GM12878 (cell line): ENCODE results near the gene ZMAT3. TPM values are rescaled to one million over a fixed set of nuclear protein-coding genes. Genes with fewer than 3 reads are reported as not detected.
"Not testable (repeated sequence)": the region's sequence is repeated elsewhere in the genome, so short reads cannot be mapped to it uniquely, and the experiment has no call there.

Source experiments
- ATAC-seq: fragments of 200-7000 bp; cut with Tn5 transposase; 3 replicates; pipeline ENCODE4 v1.9.1; 2020; ENCODE audit warnings: mild to moderate bottlenecking, moderate library complexity
- BruUV-seq: library from RNA; stranded (reverse); fragments of 400-500 nt; replicated peaks from 2 replicates; lab custom pipeline; 2021; lab: Mats Ljungman, UMichigan
- CTCF ChIA-PET: fragments of 300-600 bp; sonication (Branson Sonifier 250); formaldehyde crosslinking; extraction: SDS; loops from one replicate; lab custom pipeline; 2021; ENCODE audit warnings: inconsistent platforms; lab: Yijun Ruan, JAX
- POLR2A ChIA-PET: fragments of 350-600 bp; formaldehyde crosslinking; extraction: SDS; loops from one replicate; lab custom pipeline; 2021; ENCODE audit warnings: inconsistent platforms; lab: Charles Lee
- RAD21 ChIA-PET: fragments of 300-600 bp; sonication (Branson Sonifier 250); formaldehyde crosslinking; loops from one replicate; lab custom pipeline; 2023; ENCODE audit warnings: antibody characterized with exemption; ENCODE audit not compliant: unreplicated experiment; lab: Charles Lee
- SMC1A ChIA-PET: fragments of 300-600 bp; sonication (Branson Sonifier 250); formaldehyde crosslinking; loops from one replicate; lab custom pipeline; 2023; ENCODE audit not compliant: unreplicated experiment, uncharacterized antibody; lab: Charles Lee
- DNase-seq: peaks from one replicate; pipeline ENCODE4 v3.0.0-alpha.2; 2011; ENCODE audit warnings: low read depth, low spot score
- FAIRE-seq: peaks from 3 replicates; lab custom pipeline; 2011; peaks lifted over from hg19 to GRCh38; lab: Jason Lieb, UNC
- H2AFZ ChIP-seq: 2 replicates; pipeline ENCODE4 v1.6.0; 2011; ENCODE audit warnings: low read depth, low read length, control low read depth; ENCODE audit not compliant: control insufficient read depth
- H3K27ac ChIP-seq: 2 replicates; pipeline ENCODE4 v1.5.1; 2011; ENCODE audit warnings: control low read depth; ENCODE audit not compliant: control insufficient read depth, insufficient read depth
- H3K27me3 ChIP-seq, 2 experiments: replicated peaks in 1 of 2; 2 replicates each; pipeline versions ENCODE4 v1.6.0 to v1.6.1; 2011; ENCODE audit warnings: low read length in 1 of 2; ENCODE audit not compliant: control insufficient read depth in 2 of 2, insufficient read depth in 2 of 2
- H3K36me3 ChIP-seq, 2 experiments: 2 replicates each; pipeline ENCODE4 v1.5.1; 2011; ENCODE audit warnings: low read length in 1 of 2; ENCODE audit not compliant: control insufficient read depth in 2 of 2, insufficient read depth in 2 of 2
- H3K4me1 ChIP-seq: 2 replicates; pipeline ENCODE4 v1.6.1; 2011; ENCODE audit warnings: mild to moderate bottlenecking, low read length, moderate library complexity, mixed read lengths; ENCODE audit not compliant: control insufficient read depth, insufficient read depth
- H3K4me2 ChIP-seq: 2 replicates; pipeline ENCODE4 v1.6.0; 2011; ENCODE audit warnings: control low read depth; ENCODE audit not compliant: control insufficient read depth, insufficient read depth
- H3K4me3 ChIP-seq: fragments of 200-600 bp; sonication (generic); 2 replicates; pipeline ENCODE4 v1.5.1; 2016
- H3K79me2 ChIP-seq: 2 replicates; pipeline ENCODE4 v1.6.0; 2011; ENCODE audit warnings: low read length; ENCODE audit not compliant: control insufficient read depth, insufficient read depth
- H3K9ac ChIP-seq: 2 replicates; pipeline ENCODE4 v1.8.0; 2011; ENCODE audit warnings: low read length, control low read depth, mixed read lengths; ENCODE audit not compliant: control insufficient read depth, insufficient read depth
- H3K9me3 ChIP-seq: replicated peaks from 3 replicates; pipeline ENCODE4 v1.5.1; 2011; ENCODE audit warnings: mild to moderate bottlenecking, low read length; ENCODE audit not compliant: control insufficient read depth, insufficient read depth
- H4K20me1 ChIP-seq: 2 replicates; pipeline ENCODE4 v1.6.0; 2011; ENCODE audit not compliant: control insufficient read depth, insufficient read depth
- ASH2L ChIP-seq: fragments of 300-600, 200-600 bp; sonication (generic); IDR thresholded peaks from 2 replicates; pipeline ENCODE4 v1.6.1; 2017; ENCODE audit warnings: low read depth, mild to moderate bottlenecking, borderline replicate concordance
- EGR1 ChIP-seq, 2 experiments: IDR thresholded peaks; 1 replicate in 1 of 2; 2 replicates in 1 of 2; pipeline ENCODE4 v1.6.1; 2011 to 2012; ENCODE audit warnings: low read depth in 2 of 2, low read length in 2 of 2, borderline replicate concordance in 1 of 2, mild to moderate bottlenecking in 1 of 2, moderate library complexity in 1 of 2
- IKZF1 ChIP-seq: fragments of 450-650 bp; conservative IDR thresholded peaks from 2 replicates; pipeline ENCODE4 v1.6.1; 2017; ENCODE audit warnings: antibody characterized with exemption, mild to moderate bottlenecking
- KAT2A ChIP-seq: conservative IDR thresholded peaks from 2 replicates; pipeline ENCODE4 v1.6.1; 2011; ENCODE audit warnings: low read depth, low read length; ENCODE audit not compliant: control insufficient read depth
- KLF5 ChIP-seq: fragments of 450-650 bp; IDR thresholded peaks from 2 replicates; pipeline ENCODE4 v1.6.1; 2014; ENCODE audit warnings: mild to moderate bottlenecking; ENCODE audit not compliant: partially characterized antibody
- LARP7 ChIP-seq: fragments of 450-650 bp; IDR thresholded peaks from 2 replicates; pipeline ENCODE4 v1.6.1; 2017; ENCODE audit warnings: mild to moderate bottlenecking
- MEF2A ChIP-seq: IDR thresholded peaks from 2 replicates; pipeline ENCODE4 v1.6.1; 2011; ENCODE audit warnings: low read depth, mild to moderate bottlenecking, low read length, moderate library complexity; ENCODE audit not compliant: insufficient read depth
- RFX5 ChIP-seq: IDR thresholded peaks from 2 replicates; pipeline ENCODE4 v1.6.1; 2011; ENCODE audit warnings: low read depth, low read length, improper control_type of control experiment
- USF1 ChIP-seq: IDR thresholded peaks from 2 replicates; pipeline ENCODE4 v1.6.1; 2011; ENCODE audit warnings: borderline replicate concordance, low read depth, mild to moderate bottlenecking, moderate library complexity, mixed read lengths, low read length; ENCODE audit not compliant: insufficient read depth; ENCODE audit errors: extremely low read length
- WGBS: methylation state at CpG from one replicate; pipeline ENCODE4 v1.1.6; 2016; ENCODE audit warnings: low lambda C conversion rate; ENCODE audit not compliant: insufficient replicate concordance, insufficient coverage; ENCODE audit errors: missing lambda C conversion rate; 5-methylcytosine and 5-hydroxymethylcytosine counted together
- in situ Hi-C: fragments of 300-500 bp; cut with MboI; formaldehyde crosslinking; loops from 9 replicates; pipeline ENCODE4 v1.14.3; 2018; ENCODE audit warnings: mixed read lengths
- intact Hi-C: fragments of 100-400 bp; cut with micrococcal nuclease; formaldehyde crosslinking; loops from one replicate; pipeline ENCODE4 v1.14.2; 2022; ENCODE audit not compliant: unreplicated experiment
- polyA plus RNA-seq, 11 experiments: library from polyadenylated mRNA; depleted of rRNA in 4 of 11; unstranded in 6 of 11; stranded (reverse) in 5 of 11; fragments of >200 nt; fragmentation: Nextera tagmentation in 4 of 11; fragmentation: Illumina TruSeq in 1 of 11; extraction: Ambion mirVana in 4 of 11; extraction: Trizol in 1 of 11; gene quantifications; 1 replicate in 1 of 11; 2 replicates in 10 of 11; pipeline versions ENCODE4 v1.2.1 to v1.2.3, GENCODE V29; 2011 to 2016; ENCODE audit warnings: inconsistent platforms in 2 of 11, missing spikeins in 2 of 11, low read depth in 1 of 11
- total RNA-seq, 4 experiments: library from RNA; depleted of rRNA in 3 of 4; stranded (reverse); fragments of >200 nt in 3 of 4; fragmentation: Illumina TruSeq in 1 of 4; extraction: Trizol in 1 of 4; gene quantifications; 2 replicates each; pipeline versions ENCODE4 v1.2.1 to v1.2.3, GENCODE V29; 2013 to 2021

The ZMAT3 gene
- total and polyA plus RNA-seq, 10 of the 15 experiments (the other 5 are each of a cell fraction or from before 2014, with no cell fraction given): 6.2 to 55.9 (median 25.8) TPM

- TF ChIP-seq USF1: no peak
- no peak for TF ChIP-seq KAT2A
- no peak for TF ChIP-seq KLF5
- TF ChIP-seq MEF2A: 0 out of 2 replicates have a peak, but pooled peaks have one; percentile 5
- no peak for TF ChIP-seq LARP7
- no peak for TF ChIP-seq ASH2L
- TF ChIP-seq IKZF1: no peak; the same call in 1 of the 2 replicates
- TF ChIP-seq RFX5: no peak
- TF ChIP-seq EGR1 (IDR thresholded peaks at IDR 0.05; ENCODE audit: borderline replicate concordance in 1 of 2, low read depth in 2 of 2, low read length in 2 of 2): no peak
- TF ChIP-seq, all 136 proteins: peak for 27
Observed at GRCh38 chr3:179045719-179046402, 25.7 kb downstream of the ZMAT3 start (continued).

- intact Hi-C loops, DNase-seq, in situ Hi-C loops, H2AFZ ChIP-seq, ATAC-seq, H3K4me2 ChIP-seq, POLR2A ChIA-PET, H3K27me3 ChIP-seq, H3K27ac ChIP-seq, FAIRE-seq, H4K20me1 ChIP-seq, CTCF ChIA-PET, H3K36me3 ChIP-seq, H3K9ac ChIP-seq, H3K4me3 ChIP-seq, BruUV-seq, H3K4me1 ChIP-seq, H3K9me3 ChIP-seq: not testable (repeated sequence)
- RAD21 ChIA-PET: interaction anchor here (1.6 kb wide), 1 partner anchor 19 kb away, joined by 7 read pairs; no protein-coding TSS in a partner anchor
- WGBS: 80% methylated on average over 4 of the region's 4 CpGs
- SMC1A ChIA-PET: interaction anchor here (1.3 to 4.4 kb wide), 2 partner anchors 12 to 20 kb away, joined by 3 to 24 read pairs; no protein-coding TSS in a partner anchor
- peaks cover 63% of the 10 kb centered on the region for H3K79me2 ChIP-seq
Observed at GRCh38 chr3:179038899-179039251, 32.7 kb downstream of the ZMAT3 start.
